GM18502 (cell line): ENCODE data around the gene CTBS.
"Not testable (repeated sequence)": the region's sequence is repeated elsewhere in the genome, so short reads cannot be mapped to it uniquely, and the experiment has no call there.

Experiments
- ATAC-seq: cut with Tn5 transposase; IDR thresholded peaks from one replicate; pipeline ENCODE4 v1.9.1; 2021; ENCODE audit warnings: mild to moderate bottlenecking; ENCODE audit not compliant: unreplicated experiment, poor library complexity

CTBS gene

GRCh38 chr1:84507887-84508286, 66.4 kb downstream of the CTBS start:
- ATAC-seq: not testable (repeated sequence)

DNA sequence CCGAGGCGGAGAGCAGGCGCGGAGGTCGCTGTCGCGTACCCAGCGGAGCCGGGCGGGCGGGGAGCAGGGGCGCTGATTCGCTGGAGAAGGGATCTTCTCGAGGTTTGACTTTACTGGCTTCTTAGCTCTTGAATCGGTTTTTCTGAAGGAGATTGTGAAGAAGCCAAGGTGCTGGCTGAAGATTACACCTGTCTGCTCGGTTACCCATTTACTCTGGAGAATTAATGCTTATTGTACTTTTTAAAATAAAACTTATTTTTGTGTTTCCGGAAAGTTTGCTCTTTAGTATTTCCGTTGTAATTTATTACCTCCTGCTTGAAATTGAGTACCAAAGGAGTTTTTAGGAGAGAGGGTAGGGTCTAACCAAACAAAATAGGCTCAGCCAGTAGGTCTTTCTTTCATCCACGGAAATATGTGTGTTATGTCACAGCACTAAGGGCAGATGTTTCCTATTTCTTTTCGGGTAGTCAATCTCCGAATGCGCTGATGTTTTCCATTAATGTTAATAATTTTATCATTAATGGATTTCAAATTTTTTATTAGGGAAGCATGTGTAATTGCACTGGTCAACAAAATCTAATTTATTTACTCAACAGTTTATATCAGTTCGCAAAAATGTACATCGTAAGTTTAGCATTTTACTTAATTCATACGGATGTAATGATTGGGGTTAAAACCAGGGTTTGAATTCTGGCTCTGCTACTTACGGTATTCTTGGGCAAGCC, 67.3 kb downstream of the CTBS start:
- no peak for ATAC-seq

DNA sequence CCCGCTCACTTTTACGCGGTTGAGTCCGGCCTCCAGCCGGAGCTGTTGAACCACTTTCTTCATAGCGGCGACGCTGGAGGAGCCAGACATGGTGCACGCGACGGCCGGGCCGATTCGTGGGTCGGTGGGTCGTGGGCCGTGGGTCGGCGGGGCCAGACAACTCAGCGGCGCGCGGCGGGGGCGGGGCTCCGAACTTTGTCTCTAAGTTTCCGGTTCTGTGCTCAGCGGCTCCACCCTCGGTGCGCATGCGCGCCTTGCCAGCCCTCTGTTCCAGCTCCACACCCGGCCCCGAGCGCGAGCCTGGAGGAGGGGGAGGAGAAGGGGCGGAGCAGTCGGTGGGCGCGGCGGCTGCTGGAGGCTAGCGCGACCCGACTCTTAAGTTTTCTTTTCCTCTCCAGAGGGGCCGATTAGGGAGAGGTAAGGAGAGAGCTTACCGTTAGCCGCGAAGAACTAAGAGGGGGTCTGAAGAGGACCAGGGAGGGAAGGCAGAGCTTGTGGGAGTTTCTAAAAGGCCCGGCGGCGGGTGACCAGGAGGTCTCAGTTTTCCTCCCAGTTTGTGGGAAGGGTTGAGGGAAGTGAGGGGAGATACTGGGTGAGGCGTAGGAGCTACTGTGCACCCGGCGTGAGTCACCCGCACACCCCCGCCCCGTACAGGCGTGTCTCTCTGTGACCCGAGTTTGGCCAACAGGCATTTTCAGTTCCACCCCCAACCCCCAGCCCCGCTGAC, 68.1 kb downstream of the CTBS start, which contains the start of the genes GNG5 and SPATA1:
TSS of gene GNG5 (minus strand) at position 580 of the 727 bp plus-strand sequence. CDS start at position 90, 490 bp downstream.
TSS of gene SPATA1 (plus strand) at position 385 of the 727 bp plus-strand sequence. CDS start 9,974 bp downstream, outside the sequence.
- ATAC-seq: peak; percentile 87

- peak; percentile 33 for ATAC-seq
Observed at GRCh38 chr1:84505493-84506001, 68.7 kb downstream of the CTBS start.

DNA sequence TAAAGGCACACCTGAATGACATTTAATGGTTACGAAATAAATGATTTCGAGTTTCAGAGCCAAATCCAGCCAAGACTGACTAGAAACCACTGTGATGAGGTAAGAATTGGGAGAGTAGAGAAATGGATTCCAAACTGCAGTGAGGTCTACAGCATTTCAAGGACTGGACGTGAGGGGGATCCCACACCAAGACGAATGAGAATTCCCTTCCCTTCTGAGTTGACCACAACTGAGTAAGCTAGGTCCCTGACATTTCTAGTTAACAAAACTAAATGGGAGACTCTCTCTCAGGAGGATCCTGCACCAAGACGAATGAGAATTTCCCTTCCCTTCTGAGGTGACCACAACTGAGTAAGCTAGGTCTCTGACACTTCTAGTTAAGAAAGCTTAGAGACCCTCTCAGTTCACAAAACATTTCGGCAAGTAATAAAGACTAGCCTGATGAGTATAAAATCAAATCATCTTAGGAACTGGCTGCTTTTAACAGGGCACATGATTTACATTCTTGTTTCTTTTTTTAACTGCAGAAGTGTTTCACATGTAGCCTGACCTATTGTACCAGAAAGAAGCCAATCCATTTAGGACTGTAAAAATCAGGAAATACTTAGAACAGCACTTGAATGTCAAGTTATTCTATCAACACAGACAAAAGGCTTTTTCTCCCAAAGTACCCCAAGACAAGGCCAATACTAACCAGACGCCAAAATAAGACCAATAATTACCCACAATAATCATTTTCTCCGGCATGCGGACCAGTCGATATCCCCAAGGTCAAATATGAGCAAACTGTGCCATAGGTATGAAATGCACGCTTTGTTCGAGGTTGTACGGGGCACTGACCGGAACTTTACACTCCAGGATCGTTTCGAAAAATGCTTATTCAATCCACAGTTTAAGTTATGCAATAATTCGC, 69.4 kb downstream of the CTBS start:
- ATAC-seq: no peak

- no peak for ATAC-seq
Observed at GRCh38 chr1:84502927-84503326, 71.3 kb downstream of the CTBS start.
